ENCODE results near the gene NTF3. TPM values are rescaled to one million over a fixed set of nuclear protein-coding genes. Genes with fewer than 3 reads are reported as not detected.

Gene NTF3
- polyA plus RNA-seq, 1 donor (not counting 4 experiments of a cell fraction or from before 2014, with no cell fraction given): not detected

DNA sequence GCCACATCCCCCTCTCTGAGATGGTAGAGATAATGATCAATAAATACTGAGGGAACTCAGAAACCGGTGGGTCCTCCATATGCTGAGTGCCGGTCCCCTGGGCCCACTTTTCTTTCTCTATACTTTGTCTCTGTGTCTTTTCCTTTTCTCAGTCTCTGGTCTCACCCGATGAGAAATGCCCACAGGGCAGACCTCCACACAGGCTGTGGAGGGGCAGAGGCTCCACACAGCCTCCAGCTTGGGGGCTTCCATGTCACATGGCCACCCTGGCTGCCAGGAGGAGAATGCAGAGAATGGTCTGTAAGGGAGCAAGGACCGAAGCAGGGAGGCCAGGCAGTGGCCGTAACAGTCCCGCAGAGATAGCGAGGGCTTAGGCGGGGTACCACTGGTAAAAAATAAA, 105.9 kb downstream of the NTF3 start:
- Histone ChIP-seq H3K9me1 (ENCODE audit: control insufficient read depth, extremely low read depth, insufficient read depth, low read length) (no peaks in the 10 kb centered on the region), H3K4me1 (ENCODE audit: control insufficient read depth, extremely low read depth, insufficient read depth, low read length) (no peaks in the 10 kb centered on the region), H3K9ac (ENCODE audit: control insufficient read depth, extremely low read depth, insufficient read depth, low read length) (no peak overlapping the region), H2AFZ (ENCODE audit: control insufficient read depth, low read length) (no peak overlapping the region), H3K4me3 (ENCODE audit: control insufficient read depth in 2 of 3, extremely low read depth in 1 of 3, insufficient read depth in 2 of 3, low read depth in 1 of 3, low read length in 3 of 3) (no peak overlapping the region), H4K20me1 (ENCODE audit: control insufficient read depth, extremely low read depth, insufficient read depth, low read length) (no peaks in the 10 kb centered on the region), H3K79me2 (ENCODE audit: control insufficient read depth, insufficient read depth, low read length) (no peaks in the 10 kb centered on the region), H3K27me3 (ENCODE audit: control insufficient read depth, extremely low read depth, insufficient read depth, low read length) (no peaks in the 10 kb centered on the region), H3K36me3 (ENCODE audit: control insufficient read depth in 2 of 2, extremely low read depth in 1 of 2, insufficient read depth in 2 of 2, low read length in 2 of 2) (no peaks in the 10 kb centered on the region), H3K9me3 (ENCODE audit: control insufficient read depth, low read depth, low read length) (no peaks in the 10 kb centered on the region), H3K4me2 (ENCODE audit: control insufficient read depth, extremely low read depth, insufficient read depth, low read depth, low read length) (no peak overlapping the region), H3K27ac (ENCODE audit: control insufficient read depth, insufficient read depth, low read length) (no peak overlapping the region)
- TF ChIP-seq, protein P1, sequence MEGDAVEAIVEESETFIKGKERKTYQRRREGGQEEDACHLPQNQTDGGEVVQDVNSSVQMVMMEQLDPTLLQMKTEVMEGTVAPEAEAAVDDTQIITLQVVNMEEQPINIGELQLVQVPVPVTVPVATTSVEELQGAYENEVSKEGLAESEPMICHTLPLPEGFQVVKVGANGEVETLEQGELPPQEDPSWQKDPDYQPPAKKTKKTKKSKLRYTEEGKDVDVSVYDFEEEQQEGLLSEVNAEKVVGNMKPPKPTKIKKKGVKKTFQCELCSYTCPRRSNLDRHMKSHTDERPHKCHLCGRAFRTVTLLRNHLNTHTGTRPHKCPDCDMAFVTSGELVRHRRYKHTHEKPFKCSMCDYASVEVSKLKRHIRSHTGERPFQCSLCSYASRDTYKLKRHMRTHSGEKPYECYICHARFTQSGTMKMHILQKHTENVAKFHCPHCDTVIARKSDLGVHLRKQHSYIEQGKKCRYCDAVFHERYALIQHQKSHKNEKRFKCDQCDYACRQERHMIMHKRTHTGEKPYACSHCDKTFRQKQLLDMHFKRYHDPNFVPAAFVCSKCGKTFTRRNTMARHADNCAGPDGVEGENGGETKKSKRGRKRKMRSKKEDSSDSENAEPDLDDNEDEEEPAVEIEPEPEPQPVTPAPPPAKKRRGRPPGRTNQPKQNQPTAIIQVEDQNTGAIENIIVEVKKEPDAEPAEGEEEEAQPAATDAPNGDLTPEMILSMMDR (optimal IDR thresholded peaks at IDR 0.05 in 1 of 3, IDR thresholded peaks at IDR 0.05 in 1 of 3, conservative IDR thresholded peaks at IDR 0.05 in 1 of 3; ENCODE audit: extremely low read depth in 1 of 3, insufficient read depth in 2 of 3, low read length in 3 of 3): no peak
- no peak for TF ChIP-seq EZH2 (IDR thresholded peaks at IDR 0.05; ENCODE audit: low read length)
- DNase-seq (ENCODE audit: low read depth, low spot score) (no peak), FAIRE-seq (no peak)
- dilution Hi-C loops (cut with MboI; ENCODE audit: extremely low pct_ligation_motif_present, low sequenced_read_pairs): no loop called here
